ENCODE measurements around the gene GLIS1. TPM values are rescaled to one million over a fixed set of nuclear protein-coding genes. Genes with fewer than 3 reads are reported as not detected.

The GLIS1 gene
- total and polyA plus RNA-seq, 2 donors (not counting 3 experiments of a cell fraction or from before 2014, with no cell fraction given) = not detected

GRCh38 chr1:53587252-53587988, 151.5 kb downstream of the GLIS1 start:
- Histone ChIP-seq H3K27me3 (ENCODE audit: control insufficient read depth in 2 of 2, insufficient read depth in 2 of 2, low read length in 2 of 2) (peaks cover 4 to 9% of the 10 kb centered on the region in 2 experiments), H3K36me3 (ENCODE audit: control insufficient read depth in 2 of 2, extremely low read depth in 1 of 2, insufficient read depth in 2 of 2, low read length in 2 of 2) (no peaks in the 10 kb centered on the region), H3K27ac (ENCODE audit: insufficient read depth, low read depth, low read length) (no peak overlapping the region), H3K9me1 (replicated peaks; ENCODE audit: control insufficient read depth, extremely low read depth, insufficient read depth, low read length) (no peaks in the 10 kb centered on the region), H3K9ac (replicated peaks; ENCODE audit: extremely low read depth, insufficient read depth, low read length) (no peak overlapping the region), H3K4me1 (ENCODE audit: control insufficient read depth, extremely low read depth, insufficient read depth, low read length) (no peaks in the 10 kb centered on the region), H3K9me3 (replicated peaks; ENCODE audit: control insufficient read depth, insufficient read depth, low read length) (no peaks in the 10 kb centered on the region), H4K20me1 (replicated peaks; ENCODE audit: control insufficient read depth, extremely low read depth, insufficient read depth, low read length) (no peaks in the 10 kb centered on the region), H2AFZ (ENCODE audit: low read depth, low read length) (no peak overlapping the region), H3K79me2 (ENCODE audit: control insufficient read depth, insufficient read depth, low read length) (no peaks in the 10 kb centered on the region), H3K4me3 (replicated peaks in 1 of 3; ENCODE audit: insufficient read depth in 1 of 3, low read depth in 1 of 3, low read length in 3 of 3) (no peak overlapping the region), H3K4me2 (ENCODE audit: insufficient read depth, low read length) (no peak overlapping the region)
- FAIRE-seq (no peak), DNase-seq (ENCODE audit: low read depth, low spot score) (no peak)
- no TSS peak for BruUV-seq (replicated peaks)
- POLR2A ChIA-PET = no interaction called here
- TF ChIP-seq MYC (IDR thresholded peaks at IDR 0.05; ENCODE audit: low read depth, low read length) (no peak), POLR2AphosphoS5 (IDR thresholded peaks at IDR 0.05; ENCODE audit: insufficient read depth, low read depth, low read length) (no peak), JUN (IDR thresholded peaks at IDR 0.05; ENCODE audit: borderline replicate concordance, insufficient read depth, insufficient read length, low read depth) (no peak), MAX (IDR thresholded peaks at IDR 0.05; ENCODE audit: insufficient read depth, insufficient read length) (no peak), GATA2 (IDR thresholded peaks at IDR 0.05; ENCODE audit: insufficient read depth, insufficient read length, low read depth, low read length) (no peak), CTCF (IDR thresholded peaks at IDR 0.05; ENCODE audit: extremely low read depth in 1 of 2, insufficient read depth in 1 of 2, low read depth in 1 of 2, low read length in 2 of 2) (no peak), POLR2A (IDR thresholded peaks at IDR 0.05; ENCODE audit: low read depth, low read length) (no peak), FOS (IDR thresholded peaks at IDR 0.05; ENCODE audit: borderline replicate concordance, insufficient read depth, low read length) (no peak), EZH2 (IDR thresholded peaks at IDR 0.05; ENCODE audit: borderline replicate concordance, low read depth, low read length, severe bottlenecking) (no peak)
- dilution Hi-C loops (cut with MboI; ENCODE audit: extremely low pct_ligation_motif_present, low sequenced_read_pairs) = no loop called here
- CTCF ChIA-PET = interaction anchor here (0.7 kb wide), 1 partner anchor 194 kb away, joined by 3 read pairs; no protein-coding TSS in a partner anchor
- intact Hi-C loops (cut with micrococcal nuclease) = no loop called here
